HepG2 (cell line): ENCODE data around the gene SRP68. TPM values are rescaled to one million over a fixed set of nuclear protein-coding genes. Genes with fewer than 3 reads are reported as not detected.

Source experiments
- ATAC-seq: fragments of 200-7000 bp; cut with Tn5 transposase; 3 replicates; pipeline ENCODE4 v1.9.1; 2020; ENCODE audit warnings: mild to moderate bottlenecking, moderate library complexity
- BruUV-seq: library from RNA; stranded (reverse); fragments of 400-500 nt; replicated peaks from 2 replicates; lab custom pipeline; 2021; lab: Mats Ljungman, UMichigan
- CTCF ChIA-PET: fragments of 300-600 bp; formaldehyde crosslinking; extraction: SDS; loops from one replicate; lab custom pipeline; 2021; ENCODE audit warnings: low total read pairs, inconsistent platforms, low intra/inter-chr PET ratio; lab: Yijun Ruan, JAX
- POLR2A ChIA-PET: fragments of 350-600 bp; sonication (Branson Sonifier 250); formaldehyde crosslinking; loops from one replicate; lab custom pipeline; 2020; ENCODE audit warnings: antibody characterized with exemption, inconsistent platforms; lab: Yijun Ruan, JAX
- DNase-seq: peaks from one replicate; pipeline ENCODE4 v3.0.0-alpha.2; 2015; ENCODE audit warnings: low spot score
- FAIRE-seq: peaks from 3 replicates; lab custom pipeline; 2011; peaks lifted over from hg19 to GRCh38; lab: Jason Lieb, UNC
- H2AFZ ChIP-seq: one replicate; pipeline ENCODE4 v1.6.1; 2011; ENCODE audit warnings: low read length, inconsistent platforms
- H3K27ac ChIP-seq: fragments of 300-600 bp; 3 replicates; pipeline ENCODE4 v1.8.0; 2011; ENCODE audit warnings: mixed run types, mild to moderate bottlenecking, mixed read lengths, low read length, inconsistent platforms; ENCODE audit not compliant: insufficient read depth; ENCODE audit errors: extremely low read length
- H3K27me3 ChIP-seq, 2 experiments: fragments of 200-600 bp in 1 of 2; 2 replicates in 1 of 2; 3 replicates in 1 of 2; pipeline versions ENCODE4 v1.6.0 to v1.8.0; 2011; ENCODE audit warnings: low read length in 2 of 2, mild to moderate bottlenecking in 2 of 2, moderate library complexity in 2 of 2, inconsistent platforms in 1 of 2; ENCODE audit not compliant: insufficient read depth in 2 of 2, control insufficient read depth in 1 of 2
- H3K36me3 ChIP-seq, 2 experiments: fragments of 200-600 bp in 1 of 2; replicated peaks in 1 of 2; 2 replicates in 1 of 2; 3 replicates in 1 of 2; pipeline versions ENCODE4 v1.5.1 to v1.8.0; 2011; ENCODE audit warnings: low read length in 2 of 2, inconsistent platforms in 1 of 2; ENCODE audit not compliant: insufficient read depth in 2 of 2, control insufficient read depth in 1 of 2
- H3K4me1 ChIP-seq: 2 replicates; pipeline ENCODE4 v1.5.1; 2012; ENCODE audit warnings: low read length, inconsistent platforms; ENCODE audit not compliant: insufficient read depth
- H3K4me2 ChIP-seq: 2 replicates; pipeline ENCODE4 v1.6.0; 2011; ENCODE audit warnings: low read depth, low read length, inconsistent platforms
- H3K4me3 ChIP-seq, 3 experiments: fragments of 200-600 bp in 1 of 3; sonication (generic), shearing (Covaris generic) in 1 of 3; replicated peaks in 1 of 3; 2 replicates each; pipeline ENCODE4 v1.5.1; 2011 to 2016; ENCODE audit warnings: low read length in 3 of 3, inconsistent platforms in 2 of 3, low read depth in 2 of 3, mild to moderate bottlenecking in 2 of 3, control low read depth in 1 of 3, mixed read lengths in 1 of 3; ENCODE audit not compliant: insufficient read depth in 1 of 3
- H3K79me2 ChIP-seq: one replicate; pipeline ENCODE4 v1.6.1; 2011; ENCODE audit warnings: low read length, inconsistent platforms; ENCODE audit not compliant: insufficient read depth
- H3K9ac ChIP-seq: 2 replicates; pipeline ENCODE4 v1.6.0; 2011; ENCODE audit warnings: mild to moderate bottlenecking, low read depth, low read length, inconsistent platforms; ENCODE audit not compliant: insufficient read depth
- H3K9me3 ChIP-seq: 2 replicates; pipeline ENCODE4 v1.5.1; 2012; ENCODE audit warnings: mild to moderate bottlenecking, low read length
- H4K20me1 ChIP-seq: 2 replicates; pipeline ENCODE4 v1.6.0; 2011; ENCODE audit warnings: inconsistent platforms, mild to moderate bottlenecking, low read length, moderate library complexity; ENCODE audit not compliant: insufficient read depth
- EEA1 ChIP-seq: sonication (generic); formaldehyde crosslinking; IDR thresholded peaks from 2 replicates; pipeline ENCODE4 v1.5.1; 2020; ENCODE audit warnings: mild to moderate bottlenecking, missing genetic modification reagents, borderline replicate concordance
- FOXC1 ChIP-seq: sonication (generic); formaldehyde crosslinking; IDR thresholded peaks from 2 replicates; pipeline ENCODE4 v1.8.0; 2022; ENCODE audit warnings: mild to moderate bottlenecking, missing genetic modification reagents, borderline replicate concordance
- FOXM1 ChIP-seq: sonication (generic); formaldehyde crosslinking; IDR thresholded peaks from 2 replicates; pipeline ENCODE4 v1.5.0; 2020; ENCODE audit warnings: missing genetic modification reagents
- NAIF1 ChIP-seq: sonication (generic); formaldehyde crosslinking; IDR thresholded peaks from 2 replicates; pipeline ENCODE4 v1.5.0; 2020; ENCODE audit warnings: mild to moderate bottlenecking, missing genetic modification reagents, borderline replicate concordance
- NONO ChIP-seq, 2 experiments: fragments of 450-650 bp in 1 of 2; sonication (generic) in 1 of 2; formaldehyde crosslinking in 1 of 2; IDR thresholded peaks in 1 of 2; conservative IDR thresholded peaks in 1 of 2; 2 replicates each; pipeline versions ENCODE4 v1.6.1 to v1.8.0; 2017 to 2022; ENCODE audit warnings: mild to moderate bottlenecking in 1 of 2, missing genetic modification reagents in 1 of 2, moderate library complexity in 1 of 2
- REPIN1 ChIP-seq: sonication (generic); formaldehyde crosslinking; IDR thresholded peaks from 2 replicates; pipeline ENCODE4 v1.8.0; 2022; ENCODE audit warnings: missing genetic modification reagents, low read depth, mild to moderate bottlenecking, borderline replicate concordance
- RXRB ChIP-seq: IDR thresholded peaks from 2 replicates; pipeline ENCODE4 v1.6.1; 2016; ENCODE audit warnings: borderline replicate concordance, missing genetic modification reagents, missing compliant biosample characterization
- SIN3B ChIP-seq: fragments of 150-350 bp; IDR thresholded peaks from 2 replicates; pipeline ENCODE4 v1.6.1; 2014; ENCODE audit warnings: low read length
- SUZ12 ChIP-seq: fragments of 150-350 bp; IDR thresholded peaks from 2 replicates; pipeline ENCODE4 v1.6.1; 2014; ENCODE audit warnings: low read depth, low read length
- ZNF138 ChIP-seq: sonication (generic); formaldehyde crosslinking; IDR thresholded peaks from 2 replicates; pipeline ENCODE4 v1.5.0; 2020; ENCODE audit warnings: mild to moderate bottlenecking, low read depth, missing genetic modification reagents
- ZNF572 ChIP-seq: sonication (generic); formaldehyde crosslinking; IDR thresholded peaks from 2 replicates; pipeline ENCODE4 v1.5.1; 2020; ENCODE audit warnings: mild to moderate bottlenecking, missing genetic modification reagents
- ZNF589 ChIP-seq: sonication (generic); formaldehyde crosslinking; conservative IDR thresholded peaks from 2 replicates; pipeline ENCODE4 v1.8.0; 2022; ENCODE audit warnings: mild to moderate bottlenecking, moderate library complexity, missing genetic modification reagents
- ZSCAN29 ChIP-seq: sonication (generic); formaldehyde crosslinking; conservative IDR thresholded peaks from 2 replicates; pipeline ENCODE4 v1.4.0; 2020; ENCODE audit warnings: mild to moderate bottlenecking, missing genetic modification reagents
- whole genome bisulfite sequencing: methylation state at CpG from one replicate; pipeline ENCODE4 v1.1.6; 2017; ENCODE audit warnings: low lambda C conversion rate; 5-methylcytosine and 5-hydroxymethylcytosine counted together
- in situ Hi-C: cut with HindIII; loops from 2 replicates; pipeline ENCODE4 v1.10.0; 2017; ENCODE audit warnings: low pct_unique_long_range_greater_than_20kb; ENCODE audit not compliant: extremely low pct_ligation_motif_present
- intact Hi-C: fragments of 100-400 bp; cut with micrococcal nuclease; formaldehyde crosslinking; loops from one replicate; pipeline ENCODE4 v1.10.0; 2022; ENCODE audit not compliant: unreplicated experiment
- polyA plus RNA-seq, 8 experiments: library from polyadenylated mRNA; depleted of rRNA in 3 of 8; stranded (reverse) in 7 of 8; unstranded in 1 of 8; fragments of >200 nt; fragmentation: Illumina TruSeq in 4 of 8; extraction: Trizol in 4 of 8; gene quantifications; 2 replicates each; pipeline versions ENCODE4 v1.2.1 to v1.2.3, GENCODE V29; 2011 to 2016; ENCODE audit warnings: low read depth in 4 of 8, missing spikeins in 1 of 8, mixed read lengths in 1 of 8; ENCODE audit not compliant: insufficient read depth in 1 of 8
- total RNA-seq, 5 experiments: library from RNA; depleted of rRNA; stranded (reverse); fragments of >200 nt; fragmentation: Illumina TruSeq; extraction: Trizol; gene quantifications; 2 replicates each; pipeline ENCODE4 v1.2.3, GENCODE V29; 2016; ENCODE audit warnings: low read depth in 1 of 5
- TF ChIP-seq, protein P1 (sequence below): sonication (generic); formaldehyde crosslinking; IDR thresholded peaks from 2 replicates; pipeline ENCODE4 v1.5.0; 2020; ENCODE audit warnings: mild to moderate bottlenecking, missing genetic modification reagents
- TF ChIP-seq, protein P2 (sequence below): sonication (generic); formaldehyde crosslinking; IDR thresholded peaks from 2 replicates; pipeline ENCODE4 v1.4.0; 2020; ENCODE audit warnings: missing genetic modification reagents
- TF ChIP-seq, protein P3 (sequence below): sonication (generic); formaldehyde crosslinking; IDR thresholded peaks from 2 replicates; pipeline ENCODE4 v1.5.1; 2020; ENCODE audit warnings: mild to moderate bottlenecking, missing genetic modification reagents, borderline replicate concordance

The SRP68 gene
- total and polyA plus RNA-seq, 2 of the 13 experiments (the other 11 are each of a cell fraction or from before 2014, with no cell fraction given), result 39.8 to 74.3 TPM

DNA sequence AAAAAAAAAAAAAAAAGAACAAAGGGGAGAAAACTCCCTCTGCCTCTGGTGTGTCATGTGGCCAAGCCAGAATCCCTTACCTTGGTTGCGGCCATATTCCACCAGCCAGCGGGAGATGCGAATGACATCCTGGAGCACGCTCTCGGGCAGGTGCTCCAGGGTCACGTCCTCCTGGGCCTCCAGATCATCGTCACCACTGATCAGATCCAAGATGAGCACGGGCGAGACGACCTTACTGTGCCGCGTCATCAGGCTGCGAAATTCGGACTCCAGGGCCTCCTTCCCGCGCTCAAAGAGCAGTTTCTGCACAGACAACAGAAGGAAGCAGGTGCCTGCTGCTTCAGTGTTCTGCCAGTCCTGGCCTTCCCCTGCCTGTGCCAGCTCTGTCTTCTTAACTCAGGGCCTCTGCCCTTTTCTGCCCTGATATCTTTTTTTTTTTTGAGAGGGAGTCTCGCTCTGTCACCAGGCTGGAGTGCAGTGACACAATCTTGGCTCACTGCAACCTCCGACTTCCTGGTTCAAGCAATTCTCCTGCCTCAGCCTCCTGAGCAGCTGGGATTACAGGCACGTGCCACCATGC lies 25.5 kb upstream of the SRP68 start:
- peaks cover 14% of the 10 kb centered on the region for H3K79me2 ChIP-seq
- peaks cover 38 to 75% of the 10 kb centered on the region in 2 experiments for H3K36me3 ChIP-seq
- no TSS peak for BruUV-seq
- peaks cover 16% of the 10 kb centered on the region for H3K4me1 ChIP-seq
- no peaks in the 10 kb centered on the region for H3K9me3 ChIP-seq
- DNase-seq (no peak), FAIRE-seq (no peak), ATAC-seq (no peak)
- no peak overlapping the region for H3K4me3 ChIP-seq
- CTCF ChIA-PET, result no interaction called here
- H3K27me3 ChIP-seq, result no peaks in the 10 kb centered on the region; a peak in 1 of 5 replicates
- WGBS, result 94% methylated on average over 19 of the region's 19 CpGs
- no peak overlapping the region for H3K27ac ChIP-seq
- intact Hi-C loops, result no loop called here
- no peak overlapping the region for H3K9ac ChIP-seq
- H3K4me2 ChIP-seq, result no peak overlapping the region
- no peaks in the 10 kb centered on the region for H4K20me1 ChIP-seq
- in situ Hi-C loops, result no loop called here
- no peak overlapping the region for H2AFZ ChIP-seq
- POLR2A ChIA-PET, result interaction anchor here (1.8 kb wide), 1 partner anchor 8 kb away, joined by 7 read pairs; no protein-coding TSS in a partner anchor
- TF ChIP-seq FOXM1 (CRISPR knock-in tag), result no peak
- TF ChIP-seq, protein P1, sequence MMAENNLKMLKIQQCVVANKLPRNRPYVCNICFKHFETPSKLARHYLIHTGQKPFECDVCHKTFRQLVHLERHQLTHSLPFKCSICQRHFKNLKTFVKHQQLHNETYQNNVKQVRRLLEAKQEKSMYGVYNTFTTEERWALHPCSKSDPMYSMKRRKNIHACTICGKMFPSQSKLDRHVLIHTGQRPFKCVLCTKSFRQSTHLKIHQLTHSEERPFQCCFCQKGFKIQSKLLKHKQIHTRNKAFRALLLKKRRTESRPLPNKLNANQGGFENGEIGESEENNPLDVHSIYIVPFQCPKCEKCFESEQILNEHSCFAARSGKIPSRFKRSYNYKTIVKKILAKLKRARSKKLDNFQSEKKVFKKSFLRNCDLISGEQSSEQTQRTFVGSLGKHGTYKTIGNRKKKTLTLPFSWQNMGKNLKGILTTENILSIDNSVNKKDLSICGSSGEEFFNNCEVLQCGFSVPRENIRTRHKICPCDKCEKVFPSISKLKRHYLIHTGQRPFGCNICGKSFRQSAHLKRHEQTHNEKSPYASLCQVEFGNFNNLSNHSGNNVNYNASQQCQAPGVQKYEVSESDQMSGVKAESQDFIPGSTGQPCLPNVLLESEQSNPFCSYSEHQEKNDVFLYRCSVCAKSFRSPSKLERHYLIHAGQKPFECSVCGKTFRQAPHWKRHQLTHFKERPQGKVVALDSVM, result no peak
- no peak for TF ChIP-seq ZSCAN29 (CRISPR knock-in tag)
- TF ChIP-seq, protein P2, sequence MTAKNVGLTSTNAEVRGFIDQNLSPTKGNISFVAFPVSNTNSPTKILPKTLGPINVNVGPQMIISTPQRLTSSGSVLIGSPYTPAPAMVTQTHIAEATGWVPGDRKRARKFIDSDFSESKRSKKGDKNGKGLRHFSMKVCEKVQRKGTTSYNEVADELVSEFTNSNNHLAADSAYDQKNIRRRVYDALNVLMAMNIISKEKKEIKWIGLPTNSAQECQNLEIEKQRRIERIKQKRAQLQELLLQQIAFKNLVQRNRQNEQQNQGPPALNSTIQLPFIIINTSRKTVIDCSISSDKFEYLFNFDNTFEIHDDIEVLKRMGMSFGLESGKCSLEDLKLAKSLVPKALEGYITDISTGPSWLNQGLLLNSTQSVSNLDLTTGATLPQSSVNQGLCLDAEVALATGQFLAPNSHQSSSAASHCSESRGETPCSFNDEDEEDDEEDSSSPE (CRISPR knock-in tag), result no peak
- TF ChIP-seq NAIF1 (CRISPR knock-in tag), result no peak
- TF ChIP-seq, protein P3, sequence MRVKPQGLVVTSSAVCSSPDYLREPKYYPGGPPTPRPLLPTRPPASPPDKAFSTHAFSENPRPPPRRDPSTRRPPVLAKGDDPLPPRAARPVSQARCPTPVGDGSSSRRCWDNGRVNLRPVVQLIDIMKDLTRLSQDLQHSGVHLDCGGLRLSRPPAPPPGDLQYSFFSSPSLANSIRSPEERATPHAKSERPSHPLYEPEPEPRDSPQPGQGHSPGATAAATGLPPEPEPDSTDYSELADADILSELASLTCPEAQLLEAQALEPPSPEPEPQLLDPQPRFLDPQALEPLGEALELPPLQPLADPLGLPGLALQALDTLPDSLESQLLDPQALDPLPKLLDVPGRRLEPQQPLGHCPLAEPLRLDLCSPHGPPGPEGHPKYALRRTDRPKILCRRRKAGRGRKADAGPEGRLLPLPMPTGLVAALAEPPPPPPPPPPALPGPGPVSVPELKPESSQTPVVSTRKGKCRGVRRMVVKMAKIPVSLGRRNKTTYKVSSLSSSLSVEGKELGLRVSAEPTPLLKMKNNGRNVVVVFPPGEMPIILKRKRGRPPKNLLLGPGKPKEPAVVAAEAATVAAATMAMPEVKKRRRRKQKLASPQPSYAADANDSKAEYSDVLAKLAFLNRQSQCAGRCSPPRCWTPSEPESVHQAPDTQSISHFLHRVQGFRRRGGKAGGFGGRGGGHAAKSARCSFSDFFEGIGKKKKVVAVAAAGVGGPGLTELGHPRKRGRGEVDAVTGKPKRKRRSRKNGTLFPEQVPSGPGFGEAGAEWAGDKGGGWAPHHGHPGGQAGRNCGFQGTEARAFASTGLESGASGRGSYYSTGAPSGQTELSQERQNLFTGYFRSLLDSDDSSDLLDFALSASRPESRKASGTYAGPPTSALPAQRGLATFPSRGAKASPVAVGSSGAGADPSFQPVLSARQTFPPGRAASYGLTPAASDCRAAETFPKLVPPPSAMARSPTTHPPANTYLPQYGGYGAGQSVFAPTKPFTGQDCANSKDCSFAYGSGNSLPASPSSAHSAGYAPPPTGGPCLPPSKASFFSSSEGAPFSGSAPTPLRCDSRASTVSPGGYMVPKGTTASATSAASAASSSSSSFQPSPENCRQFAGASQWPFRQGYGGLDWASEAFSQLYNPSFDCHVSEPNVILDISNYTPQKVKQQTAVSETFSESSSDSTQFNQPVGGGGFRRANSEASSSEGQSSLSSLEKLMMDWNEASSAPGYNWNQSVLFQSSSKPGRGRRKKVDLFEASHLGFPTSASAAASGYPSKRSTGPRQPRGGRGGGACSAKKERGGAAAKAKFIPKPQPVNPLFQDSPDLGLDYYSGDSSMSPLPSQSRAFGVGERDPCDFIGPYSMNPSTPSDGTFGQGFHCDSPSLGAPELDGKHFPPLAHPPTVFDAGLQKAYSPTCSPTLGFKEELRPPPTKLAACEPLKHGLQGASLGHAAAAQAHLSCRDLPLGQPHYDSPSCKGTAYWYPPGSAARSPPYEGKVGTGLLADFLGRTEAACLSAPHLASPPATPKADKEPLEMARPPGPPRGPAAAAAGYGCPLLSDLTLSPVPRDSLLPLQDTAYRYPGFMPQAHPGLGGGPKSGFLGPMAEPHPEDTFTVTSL (CRISPR knock-in tag), result no peak
- no peak for TF ChIP-seq REPIN1 (CRISPR knock-in tag)
- no peak for TF ChIP-seq FOXC1
- no peak for TF ChIP-seq RXRB
- no peak for TF ChIP-seq SIN3B
- TF ChIP-seq SUZ12, result no peak
- TF ChIP-seq ZNF572 (CRISPR knock-in tag), result no peak
- TF ChIP-seq ZNF589 (CRISPR knock-in tag), result no peak
- TF ChIP-seq NONO (IDR thresholded peaks at IDR 0.05), result no peak
- no peak for TF ChIP-seq NONO (CRISPR knock-in tag; conservative IDR thresholded peaks at IDR 0.05)
- TF ChIP-seq ZNF138 (CRISPR knock-in tag), result no peak
- TF ChIP-seq EEA1 (CRISPR knock-in tag), result no peak
